Adrenal gland (tissue), 12 donors: ENCODE data around the gene CCDC136. TPM values are rescaled to one million over a fixed set of nuclear protein-coding genes. Genes with fewer than 3 reads are reported as not detected.

Experiments used
- DNase-seq, 7 donors: peaks; one replicate each; pipeline ENCODE4 v3.0.0-alpha.2; 2019 to 2020
- H3K27ac ChIP-seq, 5 donors: fragments of 200-600 bp; sonication (generic) in 4 of 5; 1 replicate in 3 of 5; 2 replicates in 2 of 5; pipeline versions ENCODE4 v1.5.1 to v1.8.0; 2016 to 2020; ENCODE audit warnings: mild to moderate bottlenecking in 1 of 5
- H3K27me3 ChIP-seq: fragments of 200-600 bp; 2 replicates; pipeline ENCODE4 v1.8.0; 2021
- H3K36me3 ChIP-seq, 2 donors: fragments of 200-600 bp; replicated peaks in 1 of 2; 1 replicate in 1 of 2; 2 replicates in 1 of 2; pipeline versions ENCODE4 v1.5.1 to v1.8.0; 2018 to 2022
- H3K4me1 ChIP-seq, 2 donors: fragments of 200-600 bp; replicated peaks in 1 of 2; 1 replicate in 1 of 2; 2 replicates in 1 of 2; pipeline versions ENCODE4 v1.5.1 to v1.8.0; 2018 to 2021
- H3K4me3 ChIP-seq, 4 donors: fragments of 200-600 bp; sonication (generic) in 3 of 4; one replicate each; pipeline ENCODE4 v1.5.1; 2016 to 2018
- H3K9me3 ChIP-seq, 3 donors: fragments of 200-600 bp; sonication (generic) in 1 of 3; replicated peaks in 1 of 3; 1 replicate in 2 of 3; 2 replicates in 1 of 3; pipeline versions ENCODE4 v1.5.1 to v1.8.0; 2016 to 2021
- CTCF ChIP-seq, 6 experiments: fragments of 450-650 bp in 4 of 6; fragments of 200-600 bp in 2 of 6; sonication (generic) in 1 of 6; IDR thresholded peaks; 1 replicate in 5 of 6; 2 replicates in 1 of 6; pipeline versions ENCODE4 v1.5.1 to v1.8.0; 2016 to 2021; ENCODE audit warnings: antibody characterized with exemption in 6 of 6, mild to moderate bottlenecking in 2 of 6, moderate library complexity in 1 of 6
- POLR2A ChIP-seq, 2 donors: fragments of 450-650 bp; IDR thresholded peaks; one replicate each; pipeline ENCODE4 v1.6.1; 2017; ENCODE audit warnings: antibody characterized with exemption in 2 of 2, mild to moderate bottlenecking in 2 of 2, moderate library complexity in 1 of 2
- WGBS, 4 donors: extraction: QIAGEN DNeasy Blood & Tissue Kit in 2 of 4; methylation state at CpG; one replicate each; pipeline versions ENCODE4 v1.1.5 to v1.1.7; 2013 to 2017; 5-methylcytosine and 5-hydroxymethylcytosine counted together
- intact Hi-C, 2 donors: fragments of 100-400 bp; cut with DNase I; formaldehyde crosslinking; loops; one replicate each; pipeline versions ENCODE4 v1.14.1 to v1.15.0; 2022 to 2023
- polyA plus RNA-seq, 3 donors: library from polyadenylated mRNA; stranded (reverse); fragments of 200-250 nt in 2 of 3; fragments of 350-450 nt in 1 of 3; fragmentation: Illumina TruSeq in 1 of 3; extraction: RNeasy Lipid Tissue Mini Kit (QIAGEN cat#74804) in 1 of 3; gene quantifications; one replicate each; pipeline ENCODE4 v1.2.3, GENCODE V29; 2013 to 2014
- total RNA-seq, 9 donors: library from RNA; depleted of rRNA in 4 of 9; stranded (reverse); fragments of >200 nt in 4 of 9; fragments of 120-200 nt in 1 of 9; fragmentation: NEBNext Ultra II Directional in 1 of 9; extraction: Animal tissue kit (Norgen Biotek cat#: 25700) in 1 of 9; gene quantifications; one replicate each; pipeline versions ENCODE4 v1.1.0 to v1.2.4, GENCODE V29; 2013 to 2023
- donor health status: healthy with polysubstance abuse.
- donor health status: Bipolar disorder and iron deficiency.
- donor health status: DM: yes; HTN: yes; CAD: no.
- donor health status: DM: no; HTN: no; CAD: no.
- donor health status: DM: no; HTN: no; CAD: no.
- donor health status: DM: yes; HTN: yes; CAD: no.

Gene CCDC136
- total and polyA plus RNA-seq, 12 donors: 0.35 to 10.9 (median 4.0) TPM

GRCh38 chr7:128800567-128800966 is 8.8 kb downstream of the CCDC136 start:
- Histone ChIP-seq H3K4me1 (no peaks in the 10 kb centered on the region), H3K36me3 (no peaks in the 10 kb centered on the region), H3K4me3 (no peak overlapping the region), H3K27ac (no peak overlapping the region), H3K9me3 (no peaks in the 10 kb centered on the region), H3K27me3 (no peaks in the 10 kb centered on the region)
- intact Hi-C loops: no loop called here
- 90 to 98% (median 91%) methylated on average over 3 of the region's 3 CpGs for WGBS, 4 donors
- TF ChIP-seq CTCF (IDR thresholded peaks at IDR 0.05) (no peak), POLR2A (IDR thresholded peaks at IDR 0.05) (no peak)
- DNase-seq: no peak

GRCh38 chr7:128801003-128801402 is 9.2 kb downstream of the CCDC136 start:
- no peaks in the 10 kb centered on the region for H3K36me3 ChIP-seq
- DNase-seq: no peak
- no peaks in the 10 kb centered on the region for H3K9me3 ChIP-seq
- no peak overlapping the region for H3K27ac ChIP-seq
- 93 to 97% (median 96%) methylated on average over 9 of the region's 9 CpGs for WGBS, 4 donors
- no peaks in the 10 kb centered on the region for H3K4me1 ChIP-seq
- no peak overlapping the region for H3K4me3 ChIP-seq
- intact Hi-C loops: no loop called here
- no peak for TF ChIP-seq CTCF (IDR thresholded peaks at IDR 0.05)
- no peak for TF ChIP-seq POLR2A (IDR thresholded peaks at IDR 0.05)
- no peaks in the 10 kb centered on the region for H3K27me3 ChIP-seq

DNA sequence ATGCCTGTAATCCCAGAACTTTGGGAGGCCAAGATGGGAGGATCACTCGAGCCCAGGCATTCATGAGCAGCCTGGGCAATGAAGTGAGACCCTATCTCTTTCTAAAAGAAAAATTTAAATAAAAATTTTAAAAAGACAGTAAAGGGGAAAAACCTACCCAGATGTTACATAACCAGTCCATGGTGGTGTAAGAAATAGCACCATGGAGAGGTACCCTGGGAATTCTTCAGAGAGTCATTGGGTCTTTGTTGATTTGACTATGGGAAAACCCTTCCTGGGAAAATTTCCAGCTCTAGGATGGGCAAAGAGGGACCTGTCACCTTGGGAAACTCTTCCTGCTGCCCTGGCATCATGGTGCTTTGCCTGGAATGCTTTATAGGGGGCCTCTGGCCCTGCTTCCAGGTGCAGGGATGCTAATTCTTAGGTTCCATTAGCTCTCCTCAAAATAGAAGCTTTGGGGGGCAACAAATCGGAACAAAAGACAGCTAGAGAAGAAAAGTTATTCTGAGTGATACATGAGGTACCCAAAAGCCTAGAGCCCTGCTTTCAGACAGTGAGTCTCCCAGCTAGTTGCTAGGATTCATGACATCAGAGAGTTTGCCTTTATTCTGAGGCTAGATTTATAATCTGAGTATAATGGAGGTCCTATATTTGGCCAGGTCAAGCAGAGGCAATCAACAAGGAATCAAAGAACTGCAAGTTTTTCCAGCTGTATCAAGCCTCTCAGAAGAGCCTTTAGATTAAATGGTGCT is 10.1 kb downstream of the CCDC136 start:
- WGBS, 4 donors: 84 to 96% (median 92%) methylated on average over 2 of the region's 2 CpGs

DNA sequence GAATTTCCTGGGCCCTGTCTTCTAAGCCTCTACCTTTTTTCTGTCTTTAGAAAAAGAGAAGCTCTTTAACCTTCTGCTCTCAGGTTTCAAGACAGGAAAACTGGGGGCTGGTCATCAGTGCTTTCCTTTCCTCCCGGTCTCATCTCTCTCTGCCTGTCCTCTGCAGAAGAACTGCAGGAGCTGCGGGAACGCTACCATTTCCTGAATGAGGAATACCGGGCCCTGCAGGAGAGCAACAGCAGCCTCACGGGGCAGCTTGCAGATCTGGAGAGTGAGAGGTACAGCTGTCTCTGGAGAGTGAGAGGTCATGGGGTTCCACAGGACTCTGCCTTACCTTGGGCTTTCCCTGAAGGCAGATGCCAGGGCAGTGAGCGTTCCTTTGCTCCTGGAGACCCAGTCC is 12.7 kb downstream of the CCDC136 start:
- Histone ChIP-seq H3K4me1 (no peaks in the 10 kb centered on the region), H3K9me3 (no peaks in the 10 kb centered on the region), H3K4me3 (no peak overlapping the region), H3K36me3 (no peaks in the 10 kb centered on the region), H3K27ac (no peak overlapping the region), H3K27me3 (no peaks in the 10 kb centered on the region)
- DNase-seq: no peak
- 60 to 90% (median 87%) methylated on average over 5 to 6 of the region's 6 CpGs for whole genome bisulfite sequencing, 4 donors
- intact Hi-C loops: no loop called here
- no peak for TF ChIP-seq POLR2A (IDR thresholded peaks at IDR 0.05)
- no peak for TF ChIP-seq CTCF (IDR thresholded peaks at IDR 0.05)

More for the DNA sequence above, 10.1 kb downstream of the CCDC136 start:
- DNase-seq: no peak
- Histone ChIP-seq H3K4me3 (no peak overlapping the region), H3K36me3 (no peaks in the 10 kb centered on the region), H3K4me1 (no peaks in the 10 kb centered on the region), H3K9me3 (no peaks in the 10 kb centered on the region), H3K27ac (no peak overlapping the region), H3K27me3 (no peaks in the 10 kb centered on the region)
- intact Hi-C loops: no loop called here
- no peak for TF ChIP-seq POLR2A (IDR thresholded peaks at IDR 0.05)
- TF ChIP-seq CTCF (IDR thresholded peaks at IDR 0.05): no peak
